HG03432 (cell line): ENCODE measurements around the gene SLC46A2.
A peak's percentile ranks its signal among the peaks of the same experiment; 100 is the strongest.

Experiments used
- ATAC-seq: cut with Tn5 transposase; IDR thresholded peaks from one replicate; pipeline ENCODE4 v1.9.1; 2021; ENCODE audit warnings: mild to moderate bottlenecking, moderate library complexity; ENCODE audit not compliant: unreplicated experiment

SLC46A2 gene

DNA sequence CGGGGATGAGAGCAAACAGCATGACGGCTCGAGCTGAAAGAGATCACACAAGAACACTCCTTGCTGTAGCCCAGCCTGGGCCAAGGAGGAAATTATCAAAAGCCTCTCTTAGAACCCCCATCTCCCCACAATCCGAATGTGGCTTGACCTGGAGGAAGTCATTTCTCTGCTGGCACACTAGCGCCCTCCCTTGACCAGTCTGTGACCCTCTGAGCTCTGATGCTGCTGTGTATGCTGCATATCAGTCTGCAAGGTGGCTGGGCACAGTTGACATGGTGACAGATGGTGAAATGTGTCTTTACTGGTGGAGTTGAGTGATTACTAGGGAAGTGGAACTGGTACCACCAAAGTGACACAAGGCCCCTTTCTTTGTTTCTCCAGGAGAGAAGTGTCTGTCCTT, 3.3 kb downstream of the SLC46A2 start:
- no peak for ATAC-seq

DNA sequence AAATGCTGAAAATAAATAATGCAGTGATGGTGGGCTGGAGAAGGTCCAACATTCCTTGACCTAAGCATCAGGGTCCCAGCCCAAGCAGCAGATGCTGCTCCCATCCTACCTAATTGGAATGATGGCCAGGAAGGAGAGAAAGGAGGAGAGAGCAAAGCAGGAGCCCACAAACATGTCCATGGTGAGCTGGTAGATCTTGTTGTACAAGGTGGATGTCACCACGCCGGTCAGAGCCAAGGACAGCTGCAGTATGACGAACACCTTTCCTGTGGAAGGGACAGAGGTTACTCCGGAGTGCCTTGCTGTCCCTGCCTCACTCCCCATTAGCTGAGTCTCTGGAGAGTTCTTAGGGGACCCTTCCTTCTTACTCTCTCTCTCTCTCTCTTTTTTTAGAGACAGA, 4.3 kb downstream of the SLC46A2 start:
- ATAC-seq, result no peak

DNA sequence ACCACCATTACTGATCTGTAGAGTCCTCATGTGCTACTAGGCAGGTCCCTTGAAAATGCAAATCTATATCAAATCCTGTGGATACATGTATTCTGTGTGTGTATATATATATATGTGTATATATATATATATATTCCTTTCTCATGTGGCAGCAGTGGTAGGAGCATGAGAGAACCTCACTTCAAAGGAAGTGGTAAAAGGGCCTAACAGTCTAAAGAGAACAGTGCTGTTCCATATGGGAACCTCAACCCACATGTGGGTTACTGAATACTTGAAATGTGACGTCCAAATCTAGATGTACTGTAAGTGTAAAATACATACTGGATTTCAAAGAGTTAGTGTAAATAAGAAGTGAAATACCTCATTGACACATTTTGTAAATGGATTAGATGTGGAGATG, 5.4 kb downstream of the SLC46A2 start:
- no peak for ATAC-seq

DNA sequence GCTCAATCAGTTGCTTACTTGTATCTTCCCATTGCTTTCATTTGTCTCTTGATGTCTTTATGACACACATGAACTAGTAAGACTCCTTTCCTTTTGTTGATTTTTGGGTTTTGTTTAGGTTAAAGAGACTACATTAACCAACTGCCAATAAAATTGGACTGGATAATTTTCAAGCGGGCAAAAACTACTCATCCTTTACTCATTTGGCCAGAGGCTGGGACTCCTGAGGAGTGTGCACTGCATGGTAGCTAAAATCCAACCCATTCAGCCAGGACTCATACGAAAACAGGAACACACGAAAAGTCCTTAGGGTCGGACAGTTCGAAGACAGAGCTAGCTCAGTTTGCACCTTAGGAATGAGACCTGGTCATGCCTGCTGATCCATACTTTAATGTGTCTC, 6.0 kb downstream of the SLC46A2 start:
- ATAC-seq, result no peak

DNA sequence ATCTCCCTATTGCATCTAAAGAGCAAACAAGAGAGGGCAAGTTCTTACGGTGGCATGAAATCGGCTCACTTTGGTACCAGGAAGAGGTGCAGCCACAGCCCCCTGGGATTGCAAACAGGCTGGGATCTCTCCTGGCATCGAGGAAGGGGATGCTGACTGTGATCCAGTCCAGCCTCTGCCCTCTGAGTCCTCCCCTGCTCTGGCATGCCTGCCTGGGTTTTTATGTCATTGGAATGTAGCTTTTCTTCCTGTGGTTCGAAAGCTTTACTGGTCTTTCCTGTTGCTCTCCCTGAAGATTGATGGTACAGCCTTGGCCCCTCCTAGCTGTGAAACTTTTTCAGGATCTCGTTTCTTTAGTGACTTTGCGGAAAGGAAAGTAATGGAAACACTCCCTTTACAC, 6.6 kb downstream of the SLC46A2 start:
- no peak for ATAC-seq

DNA sequence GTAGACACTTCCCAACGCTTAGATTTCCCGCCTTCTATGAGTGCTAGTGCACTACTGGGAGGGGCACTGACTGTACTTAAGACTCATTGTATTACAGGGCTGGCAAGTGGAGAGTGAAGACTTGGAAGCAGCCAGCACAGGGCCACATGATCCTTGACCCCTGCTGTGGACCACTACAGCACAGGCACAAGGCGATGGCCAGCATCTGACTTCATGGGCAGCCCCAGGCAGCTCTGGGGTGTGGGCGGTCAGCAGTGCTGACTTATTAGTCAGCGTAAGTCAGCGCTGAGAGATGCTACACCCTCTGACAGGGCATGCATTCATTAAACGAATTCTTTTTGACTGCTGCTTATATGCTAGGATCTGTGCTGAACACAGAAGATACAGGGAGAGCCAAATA, 9.3 kb downstream of the SLC46A2 start:
- no peak for ATAC-seq

DNA sequence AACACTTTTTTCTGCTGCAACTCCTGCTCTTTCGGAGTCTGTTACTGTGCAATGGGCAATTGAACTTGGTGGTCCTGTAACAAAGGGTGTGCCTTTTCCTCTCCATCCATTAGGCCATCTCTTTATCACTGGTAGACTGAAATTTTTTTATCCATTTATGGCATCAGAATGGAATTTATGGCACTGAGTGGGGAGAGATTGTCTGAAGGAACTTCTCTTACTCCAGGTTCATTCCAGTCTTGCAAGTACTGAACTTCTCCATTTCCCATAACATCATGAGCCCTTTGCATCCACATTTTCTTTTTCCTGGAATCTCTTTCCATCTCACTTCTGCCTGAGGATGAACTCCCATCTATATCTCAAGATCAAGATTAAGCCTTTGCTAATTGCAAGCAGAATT, 10.0 kb downstream of the SLC46A2 start:
- ATAC-seq, result no peak

DNA sequence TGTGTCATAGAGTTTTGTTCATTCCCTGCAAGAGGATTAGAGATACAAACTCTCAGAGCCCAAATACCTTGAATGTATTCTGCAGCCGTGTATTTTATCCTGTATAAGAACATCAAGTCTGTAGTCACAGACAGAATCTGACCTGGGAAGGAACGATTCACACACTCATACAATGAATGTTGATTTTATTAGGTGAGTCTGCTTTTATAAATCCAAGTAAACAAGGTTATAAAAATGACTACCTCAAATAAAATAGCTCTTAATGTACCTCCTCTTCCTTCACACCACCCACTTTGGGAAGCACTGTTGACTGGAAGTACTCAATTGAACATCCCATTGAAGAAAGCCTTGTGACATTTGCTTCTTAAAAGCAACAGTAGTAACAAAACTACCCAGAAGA, 11.9 kb downstream of the SLC46A2 start:
- ATAC-seq, result no peak

DNA sequence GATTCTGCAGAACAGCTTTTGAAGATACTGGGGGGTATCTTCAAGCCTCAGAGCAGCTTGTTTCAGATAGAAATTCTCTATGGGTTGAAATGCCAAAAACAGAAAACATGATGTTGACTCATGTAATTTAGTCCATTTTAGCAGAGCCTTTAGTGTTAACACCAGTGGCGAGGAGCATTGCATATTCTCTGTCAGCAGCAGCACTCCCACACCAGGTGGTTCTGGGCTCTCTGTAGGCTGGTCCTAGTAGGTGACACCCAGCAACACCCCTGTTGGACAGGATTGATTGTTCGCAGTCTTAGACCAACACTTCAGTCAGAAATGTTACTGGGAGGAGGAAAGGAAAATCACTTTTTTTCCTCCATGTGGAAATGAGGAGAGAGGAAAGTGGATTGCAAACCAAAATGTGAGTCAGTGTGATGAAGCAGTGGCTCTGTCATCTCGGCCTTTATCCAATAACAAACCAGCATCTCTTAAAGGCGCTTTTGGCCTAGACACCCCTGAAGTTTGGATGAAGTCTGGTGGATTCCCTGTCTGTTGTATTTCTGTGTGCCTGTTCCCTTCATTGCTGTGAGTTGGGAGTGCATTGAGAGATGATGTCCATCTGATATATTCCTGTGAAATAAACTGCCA, 16.8 kb downstream of the SLC46A2 start:
- no peak for ATAC-seq

DNA sequence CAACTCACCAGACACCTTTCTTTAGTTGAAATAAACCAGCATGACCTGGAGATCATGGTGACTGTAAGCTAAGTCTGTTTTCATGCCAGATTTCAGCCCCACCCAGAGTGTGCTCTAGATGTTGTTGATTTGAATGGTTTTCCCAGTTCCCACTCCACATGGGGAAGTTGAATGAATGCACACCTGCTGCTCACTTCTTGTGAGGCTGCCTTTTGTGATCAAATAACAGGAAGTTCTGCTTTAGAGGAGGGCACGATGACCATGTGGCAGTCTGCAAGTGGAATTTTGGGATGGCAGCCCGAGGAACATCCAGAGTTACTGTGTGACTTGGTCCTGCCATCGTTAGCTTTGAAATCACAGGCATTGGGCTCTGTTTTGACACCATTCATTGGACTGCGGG, 18.7 kb downstream of the SLC46A2 start:
- no peak for ATAC-seq

DNA sequence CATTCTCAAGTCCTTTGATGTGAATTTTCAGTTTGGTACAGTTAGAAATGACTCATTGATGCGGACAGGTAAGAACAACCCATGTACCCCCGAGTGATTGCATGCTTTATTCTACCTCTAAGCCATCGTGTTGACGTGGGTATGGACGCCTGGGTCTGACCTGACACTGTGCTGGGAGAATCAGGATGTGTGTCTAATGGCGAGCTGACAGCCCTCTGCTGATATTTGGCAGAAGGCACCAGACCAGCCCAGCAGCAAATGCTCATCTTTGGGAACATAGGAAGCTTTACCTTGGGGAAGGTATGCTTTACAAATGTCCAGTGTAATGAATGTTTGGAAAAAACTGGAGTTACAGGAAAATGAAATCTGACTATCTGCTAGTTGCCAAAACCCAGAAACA, 20.1 kb downstream of the SLC46A2 start:
- no peak for ATAC-seq

DNA sequence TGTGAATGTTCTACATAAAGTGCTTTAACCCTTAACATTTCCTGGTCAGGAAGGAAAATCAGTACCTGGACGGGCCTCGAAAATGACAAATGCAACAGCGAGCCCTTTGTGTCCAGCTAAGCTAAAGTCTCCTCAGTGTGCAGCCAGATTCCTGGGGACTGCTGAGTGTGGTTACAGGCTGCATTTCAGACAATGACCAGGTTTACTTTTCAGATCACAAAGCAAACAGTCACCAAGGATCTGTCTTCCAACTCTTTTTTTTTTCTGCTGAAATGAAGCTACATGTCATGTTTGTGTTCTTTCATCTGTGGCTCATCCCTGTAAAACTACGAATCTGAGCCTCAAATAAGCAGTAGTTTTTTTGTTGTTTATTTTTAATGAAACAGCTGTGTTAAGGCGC, 20.8 kb downstream of the SLC46A2 start:
- ATAC-seq, result no peak

DNA sequence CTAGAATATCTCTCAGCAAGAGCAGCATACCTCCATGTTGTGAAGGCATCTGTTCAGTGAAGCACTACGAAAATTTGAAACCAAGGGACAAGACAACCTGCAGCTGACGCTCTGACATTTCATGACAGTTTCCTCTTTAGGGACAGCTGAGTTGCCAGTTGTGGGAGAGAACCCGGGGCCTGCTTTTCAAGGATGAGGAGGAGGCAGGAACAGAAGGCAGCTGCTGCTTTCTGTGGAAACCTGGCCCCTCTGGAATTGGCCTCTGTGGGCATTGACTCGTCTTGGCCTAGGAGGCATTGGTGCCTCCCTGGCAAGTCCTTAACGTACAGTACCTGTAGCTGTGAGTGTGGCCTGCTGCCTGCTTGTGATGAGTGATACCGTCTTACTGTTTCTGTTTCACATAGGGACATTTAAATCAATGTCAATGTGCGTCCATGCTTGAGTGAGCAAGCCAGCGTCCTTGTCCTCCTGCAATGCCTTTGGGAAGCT, 21.6 kb downstream of the SLC46A2 start:
- ATAC-seq, result peak; percentile 82

DNA sequence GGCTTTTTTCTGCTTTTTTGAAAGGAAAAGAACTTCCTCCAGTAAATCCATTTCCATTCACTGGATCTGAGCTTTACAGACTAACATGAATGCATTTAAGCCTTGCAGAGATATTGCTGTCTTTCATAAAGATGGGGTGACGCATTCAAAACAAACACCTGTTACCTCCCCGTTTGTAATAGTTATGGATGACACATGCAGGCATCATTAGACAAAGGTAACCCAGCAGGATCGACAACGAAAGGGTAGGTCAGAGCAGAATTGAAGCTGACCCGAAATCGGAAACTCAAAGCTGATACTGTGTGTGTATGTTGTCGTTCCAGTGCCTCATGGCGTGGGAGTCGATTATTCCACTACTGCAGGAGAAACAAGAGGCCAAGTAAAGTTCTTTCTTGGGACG, 22.2 kb downstream of the SLC46A2 start:
- no peak for ATAC-seq

DNA sequence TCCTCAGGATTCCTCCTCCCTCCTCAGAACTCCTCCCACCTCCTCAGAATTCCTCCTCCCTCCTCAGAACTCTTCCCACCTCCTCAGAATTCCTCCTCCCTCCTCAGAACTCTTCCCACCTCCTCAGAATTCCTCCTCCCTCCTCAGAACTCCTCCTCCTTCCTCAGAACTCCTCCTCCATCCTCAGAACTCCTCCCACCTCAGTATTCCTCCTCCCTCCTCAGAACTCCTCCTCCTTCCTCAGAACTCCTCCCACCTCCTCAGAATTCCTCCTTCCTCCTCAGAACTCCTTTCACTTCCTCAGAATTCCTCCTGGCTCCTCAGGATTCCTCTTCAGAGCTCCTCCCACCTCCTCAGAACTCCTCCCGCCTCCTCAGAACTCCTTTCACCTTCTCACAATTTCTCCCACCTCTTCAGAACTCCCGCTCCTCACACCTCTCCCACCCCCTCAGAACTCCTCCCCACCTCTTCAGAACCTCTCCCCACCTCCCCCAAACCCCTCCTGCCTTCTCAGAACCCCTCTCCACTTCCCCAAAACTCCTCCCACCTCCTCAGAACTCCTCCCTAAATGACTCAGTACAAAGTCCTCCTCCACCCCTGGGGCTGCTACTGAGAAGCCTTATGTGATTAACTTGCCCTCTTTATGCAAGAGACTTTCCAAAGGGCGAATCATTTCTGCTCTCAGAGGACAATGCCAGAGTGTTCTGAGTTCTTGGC, 23.2 kb downstream of the SLC46A2 start:
- ATAC-seq, result no peak

DNA sequence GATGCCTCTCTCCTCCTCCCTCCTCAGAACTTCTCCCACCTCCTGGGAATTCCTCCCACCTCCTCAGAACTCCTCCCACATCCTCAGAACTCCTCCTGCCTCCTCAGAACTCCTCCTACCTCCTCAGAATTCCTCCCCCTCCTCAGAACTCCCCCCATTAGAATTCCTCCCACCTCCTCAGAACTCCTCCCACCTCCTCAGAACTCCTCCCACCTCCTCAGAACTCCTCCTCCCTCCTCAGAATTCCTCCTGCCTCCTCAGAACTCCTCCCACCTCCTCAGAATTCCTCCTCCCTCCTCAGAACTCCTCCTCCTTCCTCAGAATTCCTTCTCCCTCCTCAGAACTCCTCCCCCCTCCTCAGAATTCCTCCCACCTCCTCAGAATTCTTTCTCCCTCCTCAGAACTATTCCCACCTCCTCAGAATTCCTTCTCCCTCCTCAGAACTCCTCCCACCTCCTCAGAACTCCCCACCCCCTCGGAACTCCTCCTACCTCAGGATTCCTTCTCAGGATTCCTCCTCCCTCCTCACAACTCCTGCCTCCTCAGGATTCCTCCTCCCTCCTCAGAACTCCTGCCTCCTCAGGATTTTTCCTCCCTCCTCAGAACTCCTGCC, 23.9 kb downstream of the SLC46A2 start:
- no peak for ATAC-seq

DNA sequence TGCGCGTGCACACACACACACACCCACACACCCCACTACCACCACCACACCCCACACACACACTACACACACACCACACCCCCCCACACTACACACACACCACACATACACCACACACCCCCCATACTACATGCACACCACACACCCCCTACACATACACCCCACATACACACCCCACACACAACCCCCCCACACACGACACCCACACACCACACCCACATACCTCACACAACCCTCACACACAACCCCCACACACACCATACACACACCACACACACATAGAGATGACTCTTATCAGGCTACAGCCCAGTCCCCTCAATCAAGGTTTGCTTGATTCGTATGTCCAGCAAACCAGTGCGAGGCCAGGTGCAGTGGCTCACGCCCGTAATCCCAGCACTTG, 25.7 kb downstream of the SLC46A2 start:
- ATAC-seq, result no peak

DNA sequence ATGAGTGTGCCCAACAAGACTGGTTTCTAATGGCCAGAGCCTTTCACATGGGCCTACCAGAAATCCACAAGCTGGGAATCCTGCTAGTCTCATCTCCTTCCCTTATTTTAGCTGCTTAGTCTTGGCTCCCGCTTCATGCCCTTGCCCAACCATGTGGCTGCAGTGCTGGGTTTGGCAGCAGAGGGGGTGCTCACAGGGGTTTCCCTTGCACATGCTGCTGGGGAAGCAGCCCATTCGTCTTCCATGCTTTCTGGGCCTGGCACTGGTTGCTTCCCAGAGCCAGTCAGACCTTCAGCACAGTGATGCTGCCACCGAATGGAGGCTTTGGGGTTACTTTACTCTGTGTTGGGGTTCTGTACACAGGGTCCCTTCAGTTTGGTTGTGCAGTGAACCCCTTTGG, 26.3 kb downstream of the SLC46A2 start:
- ATAC-seq, result no peak

DNA sequence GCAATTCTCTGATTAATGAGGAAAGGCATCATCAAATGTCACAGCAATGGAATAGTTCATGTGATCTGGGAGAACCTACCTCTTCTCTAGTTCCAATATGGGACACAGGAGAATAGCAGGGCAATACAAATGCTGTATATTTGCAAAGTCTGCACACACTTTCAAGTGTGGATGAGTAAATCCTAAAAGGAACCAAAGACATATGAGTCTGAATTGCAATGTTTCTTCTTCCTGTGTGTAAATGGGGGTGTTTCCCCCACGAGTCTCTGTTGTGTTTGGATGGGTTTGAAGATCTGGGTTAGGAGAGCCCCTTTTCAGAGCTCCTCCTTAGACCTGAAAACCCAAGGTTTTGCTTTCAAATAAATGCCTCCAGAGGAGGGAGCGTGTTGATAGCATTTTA, 26.9 kb downstream of the SLC46A2 start:
- no peak for ATAC-seq

DNA sequence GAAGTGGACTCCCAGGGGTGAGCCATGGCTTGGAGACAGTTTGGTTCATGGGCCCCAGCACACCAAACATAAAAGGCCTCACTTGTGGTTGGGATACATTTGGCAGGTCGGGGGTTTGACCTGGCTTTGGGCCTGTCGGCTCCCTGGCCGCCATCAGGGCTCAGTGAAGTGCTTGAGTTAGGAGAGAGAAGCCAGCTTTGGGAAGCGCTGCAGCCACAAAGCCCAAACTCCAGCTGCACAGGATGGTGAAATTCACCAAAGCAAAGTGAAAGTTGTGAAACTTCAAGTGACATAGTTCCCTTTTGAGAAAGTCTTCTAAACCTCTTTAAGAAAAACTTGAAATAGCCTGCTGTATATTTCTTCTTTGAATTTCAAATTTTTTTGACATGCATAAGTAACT, 27.5 kb downstream of the SLC46A2 start:
- ATAC-seq, result no peak

DNA sequence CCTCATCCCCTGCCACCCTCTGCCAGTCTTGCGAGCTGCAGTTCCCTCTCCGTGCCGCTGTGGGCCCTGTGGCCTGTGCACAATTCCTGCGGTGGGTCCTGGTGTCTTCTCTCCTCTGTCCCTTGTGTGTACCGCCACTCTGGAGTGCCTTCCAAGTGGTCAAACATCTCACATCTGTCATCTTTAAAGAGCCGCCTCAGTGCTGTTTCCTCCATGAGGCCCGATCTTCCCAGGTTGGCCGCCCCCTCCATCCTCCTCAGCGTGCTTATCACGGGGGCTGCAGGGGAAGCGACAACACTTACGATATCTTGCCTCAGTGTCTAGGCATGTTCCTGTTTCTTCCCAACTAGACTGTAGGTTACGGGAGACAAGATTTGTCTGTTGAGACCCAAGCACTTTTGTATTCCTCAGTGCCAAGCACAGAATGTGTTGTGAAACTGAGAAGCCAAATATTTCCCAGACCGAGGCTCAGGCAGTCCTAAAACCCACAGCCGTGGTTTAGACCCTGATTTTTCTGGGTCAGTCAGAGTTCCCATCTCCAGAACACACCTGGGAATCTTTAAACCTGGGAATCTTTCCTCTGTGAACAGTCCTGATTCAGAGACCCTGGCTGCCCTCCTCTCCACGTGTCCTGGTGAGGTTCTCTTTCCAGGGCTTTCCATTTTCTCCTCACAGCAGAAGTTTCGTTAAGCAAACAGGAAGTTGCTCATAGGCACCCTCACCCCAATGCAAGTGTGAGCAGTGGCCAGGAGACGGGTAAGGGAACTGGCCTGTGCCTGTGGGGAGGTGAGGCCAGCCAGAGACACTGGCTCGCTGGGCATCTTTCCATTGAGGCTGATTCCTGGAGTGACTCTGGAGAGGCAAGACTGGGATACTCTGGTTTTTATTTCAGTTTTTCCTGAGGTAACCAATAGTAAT, 28.8 kb downstream of the SLC46A2 start:
- no peak for ATAC-seq
